HG03045 (cell line): ENCODE data around the gene UBE2O.

Experiments
- ATAC-seq: cut with Tn5 transposase; IDR thresholded peaks from one replicate; pipeline ENCODE4 v1.9.1; 2021; ENCODE audit warnings: mild to moderate bottlenecking, moderate library complexity; ENCODE audit not compliant: unreplicated experiment

The UBE2O gene

DNA sequence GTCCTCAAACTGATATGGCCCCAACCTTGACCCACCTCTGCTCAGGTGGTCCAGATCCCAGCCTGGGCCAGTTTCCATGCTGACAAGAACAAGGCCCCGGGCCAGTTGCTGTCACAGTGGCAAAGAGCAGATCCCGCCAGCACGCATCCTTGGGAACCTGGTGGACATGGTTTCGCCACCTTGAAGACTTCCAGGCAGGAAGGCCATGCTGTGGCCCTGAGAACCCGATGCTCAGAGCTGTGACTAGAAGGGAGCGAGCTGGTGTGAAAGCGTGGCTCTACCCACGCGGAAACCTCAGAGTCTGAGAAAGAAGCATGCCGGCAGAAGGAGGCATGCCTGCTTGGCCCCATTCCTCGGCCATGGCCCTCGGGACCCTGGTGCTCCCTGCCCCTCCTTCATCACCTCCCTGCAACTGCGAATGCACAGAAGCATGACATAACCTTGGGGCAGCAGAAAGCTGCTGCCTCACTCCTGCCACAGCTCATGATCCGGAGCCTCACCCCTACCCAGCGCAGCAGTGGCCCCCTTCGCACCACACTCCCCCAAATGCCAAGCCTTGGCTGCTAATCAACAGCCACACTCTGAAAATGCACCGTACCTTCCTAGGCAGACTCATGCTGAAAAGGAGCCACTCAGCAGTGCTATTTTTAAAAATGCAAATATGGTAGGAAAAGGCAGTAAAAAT is 33.2 kb downstream of the UBE2O start:
- no peak for ATAC-seq

DNA sequence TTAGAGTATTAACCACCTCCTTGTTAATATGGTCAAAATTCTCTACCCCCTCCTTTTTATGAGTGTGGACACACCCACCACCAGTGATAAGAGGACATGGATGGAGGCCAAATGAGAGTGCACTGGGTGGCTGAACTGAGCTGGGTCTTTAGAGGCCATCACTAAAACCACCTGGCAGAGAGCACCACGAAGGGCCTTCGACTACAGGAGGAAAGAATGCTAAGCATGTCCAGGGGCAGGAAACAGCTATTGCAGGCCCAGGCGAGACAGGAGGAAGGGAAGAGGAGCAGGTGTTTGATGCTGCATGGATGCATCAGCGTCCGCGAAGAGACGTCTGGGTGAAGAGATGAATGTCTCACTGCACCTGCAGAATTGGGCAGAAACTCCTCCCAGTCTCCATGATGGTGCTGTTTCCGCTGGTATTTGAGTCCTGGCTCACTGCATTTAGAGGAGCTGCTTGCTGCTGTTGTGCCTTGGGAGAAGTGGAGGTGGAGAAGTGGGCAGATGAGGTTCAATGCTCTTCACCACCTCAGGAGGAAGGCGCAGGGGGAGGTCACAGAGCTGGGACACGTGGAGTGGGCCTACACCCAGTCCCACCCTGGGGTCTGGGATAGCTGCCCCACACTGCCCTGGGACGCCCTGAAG is 35.3 kb downstream of the UBE2O start:
- ATAC-seq = no peak

DNA sequence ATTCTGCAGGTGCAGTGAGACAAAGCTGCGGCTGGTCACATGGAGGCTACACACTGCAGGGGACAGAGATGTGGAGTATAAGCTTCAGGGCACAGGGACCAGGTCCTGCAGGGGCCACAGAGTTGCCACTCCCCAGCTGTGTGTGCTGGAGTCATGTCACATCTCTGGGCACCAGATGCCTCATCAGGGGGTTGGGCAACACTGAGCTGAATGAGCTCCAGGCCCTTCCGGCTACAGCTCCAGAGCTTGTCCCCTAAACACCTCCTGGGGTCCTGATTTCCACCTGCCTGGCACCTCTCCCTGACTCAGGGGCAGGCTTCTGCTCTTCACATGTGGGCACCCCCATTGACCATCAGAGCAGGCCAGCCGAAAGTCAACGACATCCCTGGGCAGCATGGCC is 36.1 kb downstream of the UBE2O start:
- no peak for ATAC-seq

DNA sequence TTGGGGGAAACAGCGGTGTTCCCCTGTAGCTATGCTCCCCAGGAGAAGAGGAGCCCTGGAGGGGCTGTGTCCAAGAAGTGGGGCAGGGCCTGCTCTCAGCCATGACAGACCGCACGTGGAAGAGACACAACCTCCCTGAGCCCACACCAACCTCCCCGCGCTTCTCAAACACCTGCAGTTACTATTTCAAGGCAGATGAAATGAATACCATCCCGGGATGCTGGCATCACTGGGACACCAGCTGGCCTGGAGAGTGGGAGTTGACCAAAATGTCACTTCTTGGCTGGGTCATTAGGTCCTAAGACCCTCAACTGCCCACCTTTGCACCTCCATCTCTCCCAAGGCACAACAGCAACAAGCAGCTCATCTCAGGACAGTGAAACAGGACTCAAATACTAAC is 36.5 kb downstream of the UBE2O start:
- ATAC-seq = no peak

GRCh38 chr17:76415786-76416185 is 37.2 kb downstream of the UBE2O start:
- ATAC-seq = no peak

DNA sequence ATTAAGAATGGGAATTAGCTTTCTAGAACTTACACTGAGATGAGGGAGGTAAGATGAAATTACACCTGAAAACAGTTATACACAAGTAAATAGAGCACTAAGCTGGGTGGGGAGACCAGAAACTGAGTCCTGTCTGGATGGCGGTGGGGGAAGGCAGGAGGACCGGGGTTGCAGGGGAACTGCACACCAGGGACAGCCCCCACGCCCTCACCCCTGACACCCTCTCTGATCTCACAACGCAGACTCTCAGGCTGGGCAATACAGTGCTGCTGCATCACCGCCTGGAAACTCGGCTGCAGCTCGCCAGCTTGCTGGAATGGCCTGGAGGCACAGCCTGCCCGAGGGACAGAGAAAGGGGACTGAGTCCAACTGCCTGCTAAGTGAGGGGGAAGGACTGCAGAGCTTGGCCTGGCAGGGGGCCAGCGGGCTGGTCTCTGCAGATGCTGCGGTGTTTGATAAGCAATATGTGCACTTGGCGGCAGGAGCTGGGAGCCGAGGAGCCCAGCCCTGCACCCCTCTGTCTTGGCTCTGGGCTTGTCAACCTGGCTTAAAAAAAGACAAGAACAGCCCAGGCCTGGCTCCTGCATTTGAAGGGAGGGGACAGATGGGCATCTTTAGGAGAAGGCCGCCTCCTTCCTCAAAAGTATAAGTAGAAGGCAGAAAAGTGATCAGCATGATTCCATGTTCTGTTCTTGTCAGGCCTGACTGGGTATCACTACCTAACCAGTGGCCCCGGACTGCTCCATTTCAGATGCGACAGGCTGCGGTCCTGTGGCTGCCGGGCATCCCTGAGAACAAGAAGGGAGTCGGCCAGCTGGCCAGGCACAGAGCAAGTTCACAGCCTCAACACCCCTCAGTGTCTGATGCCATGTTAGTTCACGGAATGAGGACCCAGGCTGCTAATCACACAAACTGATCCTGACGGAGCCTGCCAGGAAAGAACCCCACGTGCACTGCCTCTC is 38.3 kb downstream of the UBE2O start:
- ATAC-seq = no peak

GRCh38 chr17:76411247-76411646 is 41.7 kb downstream of the UBE2O start:
- ATAC-seq = no peak

GRCh38 chr17:76410328-76410965 is 42.5 kb downstream of the UBE2O start:
- ATAC-seq = no peak

DNA sequence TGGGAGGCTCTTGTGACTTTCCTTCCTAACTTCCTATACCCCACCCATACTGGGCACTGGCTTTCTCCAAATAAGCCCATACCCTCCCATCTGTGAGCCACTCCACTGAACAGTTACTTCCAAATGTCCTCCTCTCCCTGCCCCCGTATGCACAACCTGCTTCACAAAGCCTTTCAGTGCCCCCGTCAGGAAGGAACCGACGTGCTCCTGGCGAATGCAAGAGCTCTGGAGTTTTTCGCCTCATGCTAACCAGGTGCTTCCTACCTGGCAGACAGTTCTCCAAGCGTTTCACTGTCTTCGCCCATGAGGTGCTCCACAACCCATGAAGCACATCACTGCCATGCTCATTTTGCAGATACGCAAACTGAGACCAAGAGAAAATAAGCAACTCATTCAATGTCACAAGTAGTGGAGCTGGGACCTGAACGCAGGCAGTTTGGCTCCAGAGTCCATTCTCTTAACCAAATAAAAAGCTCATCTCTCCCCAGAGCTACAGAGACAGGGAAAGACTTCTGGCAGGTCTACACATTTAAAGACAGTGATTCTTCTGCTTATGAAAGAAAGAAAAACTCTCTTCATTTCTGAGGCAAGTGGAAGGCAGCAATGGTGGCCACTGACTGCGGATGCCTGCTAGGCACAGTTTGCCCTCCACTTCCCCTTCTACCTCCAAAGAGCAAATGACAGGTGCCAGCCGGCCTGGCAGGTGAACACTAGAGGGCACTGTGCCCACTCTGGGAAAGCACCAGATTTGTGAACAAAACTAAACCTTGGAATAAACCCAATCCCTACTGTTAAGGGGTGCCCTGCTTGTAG is 44.7 kb downstream of the UBE2O start:
- ATAC-seq = no peak

GRCh38 chr17:76407509-76407908 is 45.4 kb downstream of the UBE2O start:
- ATAC-seq = no peak

DNA sequence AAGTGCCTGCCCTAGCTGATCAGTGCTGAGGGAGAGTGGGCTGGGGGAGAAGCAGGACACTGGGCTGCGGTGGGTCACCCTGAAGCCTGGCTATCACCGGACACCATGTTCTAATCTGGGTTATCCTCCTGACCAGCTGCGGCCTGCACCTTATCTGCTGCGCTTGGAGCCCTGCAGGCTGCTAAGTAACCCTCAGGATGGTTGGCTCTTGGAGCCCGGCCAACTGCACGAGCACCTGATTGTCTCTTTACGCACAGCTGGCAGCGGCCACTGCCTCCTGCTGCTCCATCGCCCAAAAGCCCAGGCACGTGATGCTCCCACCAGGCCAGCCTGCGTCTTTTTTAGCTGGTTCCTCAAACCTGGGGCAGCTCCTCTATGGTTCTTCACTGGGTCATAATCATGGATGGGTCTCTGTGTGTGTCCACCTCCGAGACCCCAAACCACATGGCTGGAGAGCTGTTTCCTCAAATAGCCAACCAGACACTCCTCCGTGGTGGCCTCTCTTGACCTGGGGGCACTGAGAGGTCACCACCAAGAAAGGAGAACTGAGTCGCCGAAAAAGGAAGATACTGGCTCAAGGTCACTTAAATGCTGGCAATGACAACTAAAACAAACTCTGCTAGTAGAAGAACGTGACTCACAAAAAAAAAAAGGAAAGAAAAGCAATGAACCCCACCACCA is 46.8 kb downstream of the UBE2O start:
- ATAC-seq = no peak

DNA sequence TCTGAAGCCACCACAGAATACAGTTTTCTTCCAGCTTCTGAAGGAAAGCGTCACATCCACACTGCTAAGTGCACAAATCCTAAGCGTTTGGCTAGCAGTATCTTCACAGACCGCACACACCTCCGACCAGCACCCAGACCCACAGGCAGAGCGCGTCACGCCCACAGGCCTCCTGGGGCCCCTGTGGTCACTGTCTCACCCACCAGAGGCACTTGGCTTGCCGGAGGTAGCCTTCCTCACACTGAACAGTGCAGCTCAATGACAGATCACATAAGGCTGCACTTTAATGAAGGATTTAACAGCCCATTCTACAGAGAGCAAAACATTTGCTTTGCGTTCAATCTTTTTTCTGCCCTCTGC is 47.4 kb downstream of the UBE2O start:
- no peak for ATAC-seq

DNA sequence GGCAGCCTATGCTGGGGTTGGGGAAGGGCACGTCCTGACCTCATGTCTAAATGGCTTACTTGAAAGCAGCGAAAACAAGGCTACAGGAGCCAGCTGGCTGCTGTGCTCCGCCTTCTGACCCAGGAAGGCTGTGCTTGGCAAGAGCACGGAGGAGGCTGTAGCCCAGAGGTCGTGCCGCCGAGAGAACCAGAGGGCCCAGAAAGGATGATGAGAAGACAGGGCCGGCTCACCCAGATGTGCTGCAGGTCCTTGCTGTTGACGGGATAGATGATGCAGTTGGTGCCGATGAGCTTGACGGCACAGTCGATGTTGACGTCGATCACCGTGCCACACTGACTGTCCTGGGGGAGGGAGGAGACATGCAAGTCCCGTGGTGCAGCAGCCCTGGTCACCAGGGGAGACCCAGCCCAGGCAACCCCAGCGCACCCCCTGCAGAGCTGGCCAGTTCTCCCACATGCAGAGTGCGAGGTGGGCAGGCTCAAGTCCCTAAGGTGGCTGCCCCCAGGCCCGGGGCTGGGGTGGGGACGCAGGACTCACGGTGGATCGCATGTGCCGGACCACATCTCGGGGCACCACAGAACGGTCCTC is 47.9 kb downstream of the UBE2O start:
- no peak for ATAC-seq

DNA sequence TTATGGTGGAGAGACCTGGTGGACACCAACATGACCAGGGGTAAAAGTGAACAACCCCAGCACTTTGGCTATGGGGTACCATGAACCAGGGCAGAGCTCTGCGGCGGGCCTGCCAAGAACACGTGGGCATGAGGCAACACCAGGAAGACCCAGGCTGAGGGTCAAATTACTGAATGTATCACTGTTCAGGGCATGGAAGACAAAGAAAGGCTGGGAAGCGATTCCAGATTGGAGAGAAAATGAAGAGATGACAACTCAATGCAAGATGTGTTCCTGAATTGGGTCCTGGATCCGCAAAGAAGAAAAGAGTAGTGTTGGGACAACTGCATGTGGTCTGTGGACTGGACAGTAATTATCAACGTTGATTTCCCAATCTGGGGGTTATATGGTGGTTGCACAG is 48.7 kb downstream of the UBE2O start:
- no peak for ATAC-seq

GRCh38 chr17:76402711-76403110 is 50.2 kb downstream of the UBE2O start:
- no peak for ATAC-seq

GRCh38 chr17:76399175-76400172 is 53.5 kb downstream of the UBE2O start:
- no peak for ATAC-seq

DNA sequence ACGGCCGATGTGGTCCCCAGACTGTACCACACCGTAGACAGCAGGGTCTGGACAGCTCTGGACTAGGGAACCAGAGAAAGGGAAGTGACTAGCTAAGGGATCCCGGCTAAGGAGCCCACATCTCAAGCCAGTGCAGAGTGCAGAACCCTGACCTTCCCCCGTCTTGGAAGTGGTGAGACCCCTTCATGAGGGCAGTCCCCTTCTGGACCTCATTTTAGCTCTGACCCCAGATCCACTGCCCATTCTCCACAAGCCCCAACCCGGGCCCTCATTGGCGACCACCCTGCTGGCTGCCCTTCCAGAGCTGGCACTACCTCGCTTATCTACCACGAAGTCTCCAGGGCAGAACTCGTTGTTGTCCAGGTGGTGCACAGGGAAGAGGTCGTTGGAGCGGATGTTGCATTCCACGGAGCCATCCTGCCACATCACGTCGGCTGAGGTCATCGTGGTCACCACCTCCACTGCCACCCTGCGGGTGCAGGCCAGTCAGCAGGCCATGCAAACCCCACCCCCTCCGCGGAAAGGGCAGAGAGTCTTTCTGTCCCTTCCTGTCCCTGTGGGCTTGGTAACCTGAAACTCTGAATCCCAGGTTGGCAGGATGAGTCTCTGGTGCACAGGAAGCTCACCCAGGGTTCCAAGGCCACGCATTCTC is 54.3 kb downstream of the UBE2O start:
- ATAC-seq = no peak
